Sigmoid colon (tissue), 7 donors: ENCODE results near the gene C19orf47. TPM values are rescaled to one million over a fixed set of nuclear protein-coding genes. Genes with fewer than 3 reads are reported as not detected.

Experiments
- DNase-seq: peaks from one replicate; pipeline ENCODE4 v3.0.0-alpha.2; 2019
- H3K27ac ChIP-seq, 4 donors: fragments of 200-600 bp; sonication (generic); one replicate each; pipeline ENCODE4 v1.5.1; 2016 to 2019; ENCODE audit warnings: mild to moderate bottlenecking in 1 of 4
- H3K27me3 ChIP-seq, 3 donors: fragments of 200-600 bp; sonication (generic); one replicate each; pipeline ENCODE4 v1.5.1; 2019; ENCODE audit warnings: mild to moderate bottlenecking in 1 of 3
- H3K36me3 ChIP-seq, 4 donors: fragments of 200-600 bp; sonication (generic); one replicate each; pipeline ENCODE4 v1.5.1; 2016 to 2019
- H3K4me1 ChIP-seq, 4 donors: fragments of 200-600 bp; sonication (generic); one replicate each; pipeline ENCODE4 v1.5.1; 2017 to 2019
- H3K4me3 ChIP-seq, 4 donors: fragments of 200-600 bp; sonication (generic); one replicate each; pipeline ENCODE4 v1.5.1; 2017 to 2019; ENCODE audit warnings: mild to moderate bottlenecking in 2 of 4, moderate library complexity in 1 of 4
- H3K9me3 ChIP-seq, 4 donors: fragments of 200-600 bp in 3 of 4; sonication (generic) in 3 of 4; one replicate each; pipeline versions ENCODE4 v1.5.1 to v1.6.1; 2013 to 2019
- EP300 ChIP-seq, 4 donors: sonication (generic); formaldehyde crosslinking; IDR thresholded peaks; one replicate each; pipeline ENCODE4 v1.6.1; 2017; ENCODE audit warnings: antibody characterized with exemption in 4 of 4
- POLR2A ChIP-seq, 2 donors: fragments of 450-650 bp; IDR thresholded peaks; one replicate each; pipeline ENCODE4 v1.6.1; 2016; ENCODE audit warnings: antibody characterized with exemption in 2 of 2, mild to moderate bottlenecking in 2 of 2, moderate library complexity in 2 of 2
- POLR2AphosphoS5 ChIP-seq, 4 donors: sonication (generic); formaldehyde crosslinking; IDR thresholded peaks; one replicate each; pipeline ENCODE4 v1.6.1; 2017; ENCODE audit warnings: antibody characterized with exemption in 4 of 4
- WGBS, 2 donors: extraction: QIAGEN DNeasy Blood & Tissue Kit; methylation state at CpG; one replicate each; pipeline ENCODE4 v1.1.7; 2013; 5-methylcytosine and 5-hydroxymethylcytosine counted together
- intact Hi-C: fragments of 100-400 bp; cut with DNase I; formaldehyde crosslinking; loops from one replicate; pipeline ENCODE4 v1.15.1; 2023
- polyA plus RNA-seq, 3 donors: library from polyadenylated mRNA; stranded (reverse); fragments of 200-250 nt; gene quantifications; one replicate each; pipeline ENCODE4 v1.2.3, GENCODE V29; 2013
- total RNA-seq, 4 donors: library from RNA; depleted of rRNA; stranded (reverse); fragments of >200 nt; gene quantifications; one replicate each; pipeline ENCODE4 v1.1.0, GENCODE V29; 2016
- TF ChIP-seq, protein P1 (sequence below), 4 experiments: fragments of 450-650 bp in 3 of 4; fragments of 200-600 bp in 1 of 4; IDR thresholded peaks; one replicate each; pipeline ENCODE4 v1.5.1; 2016 to 2019; ENCODE audit warnings: antibody characterized with exemption in 4 of 4, mild to moderate bottlenecking in 3 of 4, moderate library complexity in 2 of 4
- donor health status: healthy with polysubstance abuse.
- donor health status: Bipolar disorder and iron deficiency.
- donor health status: healthy.

Gene C19orf47
- total and polyA plus RNA-seq, 7 donors = 7.9 to 16.7 (median 10.5) TPM

DNA sequence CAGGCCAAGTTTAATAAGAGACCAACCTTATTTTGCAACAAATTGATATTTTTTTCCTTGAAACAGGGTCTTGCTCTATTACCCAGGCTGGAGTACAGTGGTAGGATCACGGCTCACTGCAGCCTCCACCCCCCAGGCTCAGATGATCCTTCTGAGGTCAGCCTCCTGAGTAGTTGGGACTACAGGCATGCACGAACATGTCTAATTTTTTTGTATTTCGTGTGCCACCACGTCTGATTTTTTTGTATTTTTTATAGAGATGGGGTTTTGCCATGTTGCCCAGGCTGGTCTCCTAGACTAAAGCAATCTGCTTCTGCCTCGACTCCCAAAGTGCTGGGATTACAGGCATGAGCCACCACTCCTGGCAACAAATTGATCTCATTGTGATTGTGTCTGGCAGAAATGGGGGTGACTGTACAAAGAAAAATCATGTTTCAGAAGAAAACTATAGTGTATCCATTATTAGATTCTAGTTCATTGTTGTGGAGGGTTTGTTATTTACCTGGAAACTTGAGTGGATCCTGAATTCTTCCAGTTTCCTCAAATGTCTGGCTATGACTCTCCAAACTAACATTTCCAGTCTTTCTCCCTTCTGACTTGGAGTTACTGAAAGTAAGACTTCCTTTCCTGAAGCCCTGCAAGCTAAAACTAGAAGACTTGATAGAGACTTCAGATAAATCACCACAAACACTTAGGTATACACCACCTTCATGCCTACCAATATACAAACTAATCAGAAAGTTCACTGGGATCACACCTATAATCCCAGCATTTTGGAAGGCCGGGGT is 45.8 kb downstream of the C19orf47 start:
- Histone ChIP-seq H3K4me1 (peaks cover 0 to 3% (median 0%) of the 10 kb centered on the region in 4 donors), H3K27me3 (no peaks in the 10 kb centered on the region), H3K36me3 (no peaks in the 10 kb centered on the region), H3K9me3 (no peaks in the 10 kb centered on the region), H3K4me3 (no peak overlapping the region), H3K27ac (no peak overlapping the region)
- DNase-seq = no peak
- WGBS, 2 donors = 90 to 92% methylated on average over 6 of the region's 6 CpGs
- intact Hi-C loops = loop anchor here (10.0 kb wide), 2 partner anchors 222 to 292 kb away; no protein-coding TSS in a partner anchor
- TF ChIP-seq, protein P1, sequence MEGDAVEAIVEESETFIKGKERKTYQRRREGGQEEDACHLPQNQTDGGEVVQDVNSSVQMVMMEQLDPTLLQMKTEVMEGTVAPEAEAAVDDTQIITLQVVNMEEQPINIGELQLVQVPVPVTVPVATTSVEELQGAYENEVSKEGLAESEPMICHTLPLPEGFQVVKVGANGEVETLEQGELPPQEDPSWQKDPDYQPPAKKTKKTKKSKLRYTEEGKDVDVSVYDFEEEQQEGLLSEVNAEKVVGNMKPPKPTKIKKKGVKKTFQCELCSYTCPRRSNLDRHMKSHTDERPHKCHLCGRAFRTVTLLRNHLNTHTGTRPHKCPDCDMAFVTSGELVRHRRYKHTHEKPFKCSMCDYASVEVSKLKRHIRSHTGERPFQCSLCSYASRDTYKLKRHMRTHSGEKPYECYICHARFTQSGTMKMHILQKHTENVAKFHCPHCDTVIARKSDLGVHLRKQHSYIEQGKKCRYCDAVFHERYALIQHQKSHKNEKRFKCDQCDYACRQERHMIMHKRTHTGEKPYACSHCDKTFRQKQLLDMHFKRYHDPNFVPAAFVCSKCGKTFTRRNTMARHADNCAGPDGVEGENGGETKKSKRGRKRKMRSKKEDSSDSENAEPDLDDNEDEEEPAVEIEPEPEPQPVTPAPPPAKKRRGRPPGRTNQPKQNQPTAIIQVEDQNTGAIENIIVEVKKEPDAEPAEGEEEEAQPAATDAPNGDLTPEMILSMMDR (IDR thresholded peaks at IDR 0.05) = no peak
- TF ChIP-seq EP300 (IDR thresholded peaks at IDR 0.05) (no peak), POLR2A (IDR thresholded peaks at IDR 0.05) (no peak), POLR2AphosphoS5 (IDR thresholded peaks at IDR 0.05) (no peak)

DNA sequence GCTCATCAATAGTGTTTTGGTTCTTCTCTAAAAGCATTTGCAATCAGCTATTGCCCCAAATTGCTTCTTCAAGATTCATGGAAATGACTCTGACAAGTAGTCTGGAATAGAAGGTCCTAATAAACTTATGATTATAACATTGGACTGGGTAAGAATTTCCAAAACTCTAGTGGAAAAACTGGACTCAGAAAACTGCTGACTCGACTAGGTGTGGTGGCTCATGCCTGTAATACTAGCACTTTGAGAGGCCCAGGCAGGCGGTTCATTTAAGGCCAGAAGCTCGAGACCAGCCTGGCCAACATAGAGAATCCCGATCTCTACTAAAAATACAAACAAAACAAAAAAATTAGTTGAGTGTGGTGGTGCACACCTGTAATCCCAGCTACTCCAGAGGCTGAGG is 47.5 kb downstream of the C19orf47 start:
- H3K4me3 ChIP-seq = no peak overlapping the region
- intact Hi-C loops = loop anchor here (10.0 kb wide), 2 partner anchors 224 to 294 kb away; no protein-coding TSS in a partner anchor
- no peaks in the 10 kb centered on the region for H3K36me3 ChIP-seq
- TF ChIP-seq, protein P1 (IDR thresholded peaks at IDR 0.05) = no peak
- TF ChIP-seq POLR2AphosphoS5 (IDR thresholded peaks at IDR 0.05) = no peak
- no peak for TF ChIP-seq POLR2A (IDR thresholded peaks at IDR 0.05)
- TF ChIP-seq EP300 (IDR thresholded peaks at IDR 0.05) = no peak
- no peak overlapping the region for H3K27ac ChIP-seq
- no peaks in the 10 kb centered on the region for H3K9me3 ChIP-seq
- peaks cover 0 to 3% (median 0%) of the 10 kb centered on the region in 4 donors for H3K4me1 ChIP-seq
- WGBS, 2 donors = 90 to 94% methylated on average over 4 of the region's 4 CpGs
- no peaks in the 10 kb centered on the region for H3K27me3 ChIP-seq
- no peak for DNase-seq

DNA sequence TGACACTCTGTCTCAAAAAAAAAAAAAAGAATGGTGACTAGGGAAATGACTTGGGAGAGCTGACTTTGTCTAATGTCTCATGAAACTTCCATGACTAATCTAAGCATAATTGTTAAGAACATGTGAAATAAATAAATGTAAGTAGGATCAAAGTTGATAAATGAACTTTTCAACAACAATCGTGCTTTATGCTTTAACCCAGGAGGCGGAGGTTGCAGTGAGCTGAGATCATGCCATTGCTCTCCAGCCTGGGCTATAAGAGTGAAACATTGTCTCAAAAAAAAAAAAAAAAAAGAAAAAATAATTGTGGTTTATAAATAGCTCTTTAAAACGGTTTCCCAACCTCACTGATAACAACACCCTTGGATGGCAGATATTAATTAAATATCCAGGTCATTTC is 50.2 kb downstream of the C19orf47 start:
- intact Hi-C loops = no loop called here
- H3K4me1 ChIP-seq = no peaks in the 10 kb centered on the region
- H3K27me3 ChIP-seq = no peaks in the 10 kb centered on the region
- no peaks in the 10 kb centered on the region for H3K9me3 ChIP-seq
- DNase-seq = no peak
- H3K27ac ChIP-seq = no peak overlapping the region
- H3K4me3 ChIP-seq = no peak overlapping the region
- no peak for TF ChIP-seq POLR2AphosphoS5 (IDR thresholded peaks at IDR 0.05)
- 70 to 72% methylated on average over 3 of the region's 3 CpGs for WGBS, 2 donors
- no peaks in the 10 kb centered on the region for H3K36me3 ChIP-seq

DNA sequence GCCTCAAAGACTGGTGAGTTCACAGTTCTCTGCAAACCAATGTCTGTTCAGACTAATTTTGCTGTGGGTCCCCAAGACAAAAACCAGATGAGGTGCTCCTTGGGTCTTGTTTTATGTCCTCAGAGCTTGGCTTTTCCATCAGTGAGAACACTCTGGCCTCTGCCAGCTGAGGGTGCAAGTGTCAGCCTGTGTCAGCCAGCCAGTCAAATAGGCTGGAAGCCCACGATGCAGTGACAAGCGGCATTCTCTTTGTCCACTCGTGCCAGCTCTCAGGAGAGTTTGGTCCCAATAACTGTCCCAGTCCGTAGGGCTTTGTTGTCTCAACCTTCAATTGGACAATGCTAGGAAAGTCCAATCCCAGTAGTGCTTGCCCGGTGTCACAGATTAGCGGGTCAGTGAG is 53.6 kb downstream of the C19orf47 start:
- DNase-seq = no peak
- Histone ChIP-seq H3K27ac (no peak overlapping the region), H3K4me1 (no peaks in the 10 kb centered on the region), H3K36me3 (no peaks in the 10 kb centered on the region), H3K9me3 (no peaks in the 10 kb centered on the region), H3K4me3 (no peak overlapping the region), H3K27me3 (no peaks in the 10 kb centered on the region)
- TF ChIP-seq, protein P1 (IDR thresholded peaks at IDR 0.05) = no peak
- no peak for TF ChIP-seq POLR2A (IDR thresholded peaks at IDR 0.05)
- no peak for TF ChIP-seq POLR2AphosphoS5 (IDR thresholded peaks at IDR 0.05)
- TF ChIP-seq EP300 (IDR thresholded peaks at IDR 0.05) = no peak
- intact Hi-C loops = no loop called here
- WGBS, 2 donors = 92 to 93% methylated on average over 6 of the region's 6 CpGs

DNA sequence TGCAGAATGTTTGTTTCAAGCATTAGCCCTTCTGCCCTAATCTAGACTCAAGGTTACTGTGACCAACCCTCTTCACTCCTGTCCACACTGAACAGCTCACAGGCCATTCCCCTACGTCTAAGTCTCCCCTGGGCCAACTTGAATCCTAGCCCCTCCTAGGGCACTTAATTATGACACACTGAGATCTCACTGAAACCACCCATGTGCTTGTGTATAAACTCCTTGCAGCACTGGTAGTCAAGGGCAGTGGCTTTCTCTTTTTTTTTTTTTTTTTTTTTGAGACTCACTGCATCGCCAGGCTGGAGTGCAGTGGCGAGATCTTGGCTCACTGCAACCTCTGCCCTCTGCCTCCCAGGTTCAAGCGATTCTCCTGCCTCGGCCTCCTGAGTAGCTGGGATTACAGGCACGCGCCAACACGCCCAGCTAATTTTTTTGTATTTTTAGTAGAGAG is 61.2 kb downstream of the C19orf47 start:
- H3K4me1 ChIP-seq = peaks cover 0 to 33% (median 28%) of the 10 kb centered on the region in 4 donors
- peak overlapping the region in 3 of 4 donors; percentile 97 to 99 (median 98) for H3K27ac ChIP-seq
- H3K9me3 ChIP-seq = no peaks in the 10 kb centered on the region
- H3K4me3 ChIP-seq = no peak overlapping the region
- TF ChIP-seq POLR2A (IDR thresholded peaks at IDR 0.05) (no peak), EP300 (IDR thresholded peaks at IDR 0.05) (no peak), POLR2AphosphoS5 (IDR thresholded peaks at IDR 0.05) (no peak)
- TF ChIP-seq, protein P1 (IDR thresholded peaks at IDR 0.05) = no peak
- WGBS, 2 donors = 91 to 92% methylated on average over 8 of the region's 8 CpGs
- DNase-seq = no peak
- H3K27me3 ChIP-seq = no peaks in the 10 kb centered on the region
- no peaks in the 10 kb centered on the region for H3K36me3 ChIP-seq
- intact Hi-C loops = loop anchor here (5.0 to 10.0 kb wide), 2 partner anchors 138 to 1020 kb away; partner anchors contain the start of gene SERTAD1
